Colonic mucosa (tissue), 4 donors: ENCODE results near the gene VWDE. TPM values are rescaled to one million over a fixed set of nuclear protein-coding genes. Genes with fewer than 3 reads are reported as not detected.

ENCODE experiments used
- DNase-seq: peaks from one replicate; pipeline ENCODE4 v3.0.0-alpha.2; 2020
- H3K27ac ChIP-seq: fragments of 200-600 bp; one replicate; pipeline ENCODE4 v1.8.0; 2021
- H3K27me3 ChIP-seq: fragments of 200-600 bp; one replicate; pipeline ENCODE4 v1.8.0; 2021
- H3K36me3 ChIP-seq: fragments of 200-600 bp; one replicate; pipeline ENCODE4 v1.8.0; 2021
- H3K4me1 ChIP-seq: fragments of 200-600 bp; one replicate; pipeline ENCODE4 v1.8.0; 2021; ENCODE audit warnings: mild to moderate bottlenecking
- H3K4me3 ChIP-seq: fragments of 200-600 bp; one replicate; pipeline ENCODE4 v1.8.0; 2021
- H3K9ac ChIP-seq, 2 donors: one replicate each; pipeline ENCODE4 v1.7.0; 2013; ENCODE audit warnings: control low read depth in 2 of 2, low read depth in 2 of 2, low read length in 2 of 2
- H3K9me3 ChIP-seq: fragments of 200-600 bp; one replicate; pipeline ENCODE4 v1.8.0; 2021
- CTCF ChIP-seq: fragments of 200-600 bp; IDR thresholded peaks from one replicate; pipeline ENCODE4 v1.8.0; 2022; ENCODE audit warnings: antibody characterized with exemption, mild to moderate bottlenecking
- intact Hi-C: fragments of 100-400 bp; cut with DNase I; formaldehyde crosslinking; loops from one replicate; pipeline ENCODE4 v1.14.1; 2022
- total RNA-seq, 2 donors: library from RNA; stranded (reverse); fragmentation: NEBNext Ultra II Directional in 1 of 2; extraction: Animal tissue kit (Norgen Biotek cat#: 25700) in 1 of 2; gene quantifications; one replicate each; pipeline ENCODE4 v1.2.1, GENCODE V29; 2021
- donor health status: healthy.
- donor health status: DM: no; HTN: no; CAD: no.
- donor health status: DM: no; HTN: no; CAD: no.

Gene VWDE
- total RNA-seq, 2 donors from 2014 or later: 0.59 to 1.2 TPM

- H3K4me1 ChIP-seq: no peaks in the 10 kb centered on the region
- no peak for DNase-seq
- H3K9me3 ChIP-seq: no peaks in the 10 kb centered on the region
- H3K4me3 ChIP-seq: no peak overlapping the region
- no peak overlapping the region for H3K27ac ChIP-seq
- no peak overlapping the region for H3K9ac ChIP-seq
- no peaks in the 10 kb centered on the region for H3K36me3 ChIP-seq
- TF ChIP-seq CTCF: no peak
- H3K27me3 ChIP-seq: no peaks in the 10 kb centered on the region
- intact Hi-C loops: loop anchor here (2.0 to 10.0 kb wide), 3 partner anchors 257 to 899 kb away; partner anchors contain the start of gene THSD7A
These were observed 80.2 kb downstream of the VWDE start for GRCh38 chr7:12323415-12323814.

- intact Hi-C loops: loop anchor here (2.0 to 10.0 kb wide), 3 partner anchors 256 to 898 kb away; partner anchors contain the start of gene THSD7A
- Histone ChIP-seq H3K27me3 (no peaks in the 10 kb centered on the region), H3K9ac (no peak overlapping the region), H3K36me3 (no peaks in the 10 kb centered on the region), H3K4me3 (no peak overlapping the region), H3K4me1 (no peaks in the 10 kb centered on the region), H3K9me3 (no peaks in the 10 kb centered on the region), H3K27ac (no peak overlapping the region)
- TF ChIP-seq CTCF: no peak
- no peak for DNase-seq
These were observed 80.8 kb downstream of the VWDE start for GRCh38 chr7:12322903-12323300.

- Histone ChIP-seq H3K9ac (no peak overlapping the region), H3K27ac (no peak overlapping the region), H3K4me3 (no peak overlapping the region), H3K36me3 (no peaks in the 10 kb centered on the region), H3K9me3 (no peaks in the 10 kb centered on the region), H3K27me3 (no peaks in the 10 kb centered on the region), H3K4me1 (no peaks in the 10 kb centered on the region)
- intact Hi-C loops: loop anchor here (2.0 to 10.0 kb wide), 3 partner anchors 256 to 898 kb away; partner anchors contain the start of gene THSD7A
- no peak for DNase-seq
- peak; percentile 51 for TF ChIP-seq CTCF
These were observed 81.3 kb downstream of the VWDE start for GRCh38 chr7:12322284-12322902.

GRCh38 chr7:12320987-12321647, 82.5 kb downstream of the VWDE start:
- H3K36me3 ChIP-seq: no peaks in the 10 kb centered on the region
- H3K9ac ChIP-seq: no peak overlapping the region
- H3K4me3 ChIP-seq: no peak overlapping the region
- intact Hi-C loops: loop anchor here (10.0 kb wide), 2 partner anchors 486 to 896 kb away; partner anchors contain the start of gene THSD7A
- no peaks in the 10 kb centered on the region for H3K4me1 ChIP-seq
- no peaks in the 10 kb centered on the region for H3K9me3 ChIP-seq
- no peak for DNase-seq
- no peak for TF ChIP-seq CTCF
- no peak overlapping the region for H3K27ac ChIP-seq
- no peaks in the 10 kb centered on the region for H3K27me3 ChIP-seq

GRCh38 chr7:12320241-12320986, 83.3 kb downstream of the VWDE start:
- DNase-seq: no peak
- Histone ChIP-seq H3K9me3 (no peaks in the 10 kb centered on the region), H3K4me1 (no peaks in the 10 kb centered on the region), H3K36me3 (no peaks in the 10 kb centered on the region), H3K9ac (no peak overlapping the region), H3K4me3 (no peak overlapping the region), H3K27me3 (no peaks in the 10 kb centered on the region), H3K27ac (no peak overlapping the region)
- no peak for TF ChIP-seq CTCF
- intact Hi-C loops: loop anchor here (10.0 kb wide), 2 partner anchors 486 to 896 kb away; partner anchors contain the start of gene THSD7A
